HuH-7 (cell line): ENCODE measurements around the gene COQ9.
"Not testable (repeated sequence)": the region's sequence is repeated elsewhere in the genome, so short reads cannot be mapped to it uniquely, and the experiment has no call there.

Source experiments
- DNase-seq: peaks from one replicate; pipeline ENCODE4 v3.0.0; 2011; ENCODE audit warnings: low spot score

Gene COQ9, protein sequence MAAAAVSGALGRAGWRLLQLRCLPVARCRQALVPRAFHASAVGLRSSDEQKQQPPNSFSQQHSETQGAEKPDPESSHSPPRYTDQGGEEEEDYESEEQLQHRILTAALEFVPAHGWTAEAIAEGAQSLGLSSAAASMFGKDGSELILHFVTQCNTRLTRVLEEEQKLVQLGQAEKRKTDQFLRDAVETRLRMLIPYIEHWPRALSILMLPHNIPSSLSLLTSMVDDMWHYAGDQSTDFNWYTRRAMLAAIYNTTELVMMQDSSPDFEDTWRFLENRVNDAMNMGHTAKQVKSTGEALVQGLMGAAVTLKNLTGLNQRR

GRCh38 chr16:57447186-57447962 lies at the start of gene COQ9, which contains the start of gene CIAPIN1:
TSS of gene COQ9 (plus strand) at chr16:57447479. CDS start at chr16:57447506, 27 bp downstream.
TSS of gene CIAPIN1 (minus strand) at chr16:57447385. CDS start at chr16:57440928, 6,457 bp downstream.
- peak; percentile 79 for DNase-seq

DNA sequence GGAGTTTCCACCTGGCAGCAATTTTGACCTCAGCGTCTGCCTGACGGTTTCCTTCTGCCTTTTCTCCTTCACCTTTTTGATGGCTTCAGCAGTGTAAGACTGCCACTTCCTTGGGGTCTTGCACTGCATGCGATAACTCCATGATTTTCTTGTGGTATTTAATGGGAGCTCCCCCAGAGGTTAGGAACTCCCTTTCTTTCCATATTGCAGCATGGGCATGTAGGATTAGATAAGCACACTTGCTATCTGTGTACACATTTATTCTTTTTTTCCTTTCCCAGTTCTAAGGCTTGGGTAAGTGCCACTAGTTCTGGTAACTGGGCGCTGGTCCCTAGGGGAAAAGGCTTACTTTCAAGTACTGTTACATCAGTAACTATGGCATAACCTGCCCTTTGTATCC lies 49.8 kb upstream of the COQ9 start:
- DNase-seq, result not testable (repeated sequence)

DNA sequence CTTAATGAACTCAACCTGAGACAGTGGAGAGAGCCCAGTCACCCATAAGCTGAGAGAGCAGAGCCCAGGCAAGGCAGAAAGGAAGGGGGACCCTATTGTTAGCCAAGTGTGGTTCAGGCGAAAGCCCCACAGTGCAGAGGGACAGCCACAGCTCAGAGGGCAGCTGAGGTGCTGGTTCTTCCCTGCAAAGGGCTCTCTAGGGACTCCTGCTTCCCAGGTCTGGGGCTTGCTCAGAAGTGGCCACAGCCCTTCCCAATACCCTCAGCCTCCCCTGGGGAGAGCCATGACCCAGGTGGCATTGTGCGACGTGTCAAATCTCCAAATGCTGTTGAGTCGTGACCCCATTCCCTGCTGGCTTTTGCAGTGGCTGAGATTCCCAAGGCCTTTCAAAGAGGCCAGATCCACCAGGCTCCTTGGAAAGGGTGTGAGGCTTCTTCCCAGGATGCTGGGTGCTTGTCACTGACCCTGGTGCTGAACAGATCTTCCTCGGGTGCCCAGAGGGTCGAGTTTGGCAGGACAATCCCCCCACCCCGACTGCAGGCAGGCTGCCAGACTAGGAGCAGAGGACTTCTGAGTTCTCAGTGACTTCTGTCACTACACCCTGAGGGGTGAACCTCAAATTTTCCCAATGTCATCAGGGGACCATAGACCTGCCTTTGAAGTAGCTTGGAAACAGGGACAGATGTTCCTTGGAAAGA lies 45.2 kb upstream of the COQ9 start:
- DNase-seq, result no peak

DNA sequence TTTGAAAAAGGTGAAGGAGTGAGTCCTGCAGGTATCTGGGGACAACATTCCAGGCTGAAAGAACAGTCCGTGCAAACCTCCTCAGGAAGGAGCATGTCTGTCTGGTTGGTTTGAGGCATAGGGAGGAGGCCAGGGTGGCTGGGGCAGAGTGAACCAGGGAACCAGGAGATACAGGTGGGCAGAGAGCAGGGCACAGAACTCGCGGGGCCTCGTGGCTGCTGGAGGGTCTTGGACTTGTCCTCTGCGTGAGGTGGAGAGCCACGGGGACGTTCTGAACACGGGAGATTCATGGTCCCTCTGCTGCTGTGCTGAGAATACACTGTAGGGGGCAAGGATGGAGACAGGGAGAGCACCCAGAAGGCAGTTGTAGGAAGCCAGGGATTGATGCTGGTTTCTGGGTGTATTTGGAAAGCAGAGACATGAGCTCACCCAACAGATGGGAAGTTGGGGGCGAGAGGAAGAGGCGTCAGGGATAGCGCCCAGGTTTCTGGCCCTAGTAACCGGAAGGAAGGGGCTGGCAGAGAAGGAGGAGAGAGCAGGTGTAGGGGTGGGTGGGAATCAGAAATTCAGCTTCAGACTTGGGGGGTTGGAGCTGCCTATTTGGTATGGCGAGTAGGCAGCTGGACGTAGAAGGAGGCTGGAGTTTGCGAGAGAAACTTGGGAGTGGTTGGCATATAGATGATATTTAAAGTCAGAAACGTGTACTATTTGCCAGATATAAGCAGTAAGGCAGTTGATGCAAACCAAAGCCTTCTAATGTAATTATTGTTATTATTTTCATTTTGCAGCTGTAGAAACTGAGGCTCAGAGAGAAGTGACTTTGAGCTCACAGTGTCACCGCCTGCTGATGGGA lies 43.1 kb upstream of the COQ9 start, which contains the start of gene CCL17:
Gene CCL17 (plus strand): TSS at position 803 of the 853 bp plus-strand sequence. CDS start 9,166 bp downstream, outside the sequence.
- DNase-seq, result no peak

DNA sequence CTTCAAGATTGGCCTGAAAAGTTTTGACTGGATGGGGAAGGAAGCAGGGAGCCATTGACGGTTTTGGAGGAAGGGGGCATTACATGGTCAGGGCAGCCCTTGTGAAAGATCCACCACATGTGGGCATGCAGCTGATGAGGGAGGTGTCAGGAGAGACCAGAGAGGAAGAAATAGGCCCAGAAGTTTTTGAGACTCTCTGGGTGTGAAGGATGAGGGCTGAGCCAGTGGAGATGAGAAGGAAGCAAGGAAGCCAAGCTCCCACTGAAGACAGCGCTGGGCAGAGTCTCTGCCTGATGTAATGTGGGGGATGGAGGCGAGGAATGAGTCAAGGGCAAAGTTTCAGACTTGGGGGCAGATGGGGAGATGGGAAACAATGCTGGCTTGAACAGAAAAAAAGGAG lies 42.2 kb upstream of the COQ9 start:
- no peak for DNase-seq

DNA sequence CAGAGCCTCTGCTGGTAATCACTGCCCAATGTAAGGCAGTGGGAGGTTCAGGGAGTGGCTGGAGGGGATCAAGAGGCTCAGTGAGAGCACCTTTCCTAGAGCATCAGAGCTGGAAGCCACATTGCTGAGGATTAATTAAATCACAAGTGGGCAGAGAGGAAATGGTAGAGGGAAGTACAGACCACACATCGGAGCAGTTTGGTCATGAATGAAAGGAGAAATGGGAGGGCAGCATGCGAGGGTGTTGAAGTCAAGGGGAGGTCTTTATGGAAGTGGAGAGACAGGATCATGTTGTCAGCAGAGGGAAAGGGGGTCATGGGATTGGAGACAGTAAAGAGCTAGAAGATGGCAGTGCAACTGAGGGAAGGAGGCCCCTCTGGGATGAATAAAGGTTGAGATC lies 40.4 kb upstream of the COQ9 start:
- DNase-seq, result no peak

- DNase-seq, result no peak
These were observed 39.5 kb upstream of the COQ9 start for GRCh38 chr16:57407521-57408353.

DNA sequence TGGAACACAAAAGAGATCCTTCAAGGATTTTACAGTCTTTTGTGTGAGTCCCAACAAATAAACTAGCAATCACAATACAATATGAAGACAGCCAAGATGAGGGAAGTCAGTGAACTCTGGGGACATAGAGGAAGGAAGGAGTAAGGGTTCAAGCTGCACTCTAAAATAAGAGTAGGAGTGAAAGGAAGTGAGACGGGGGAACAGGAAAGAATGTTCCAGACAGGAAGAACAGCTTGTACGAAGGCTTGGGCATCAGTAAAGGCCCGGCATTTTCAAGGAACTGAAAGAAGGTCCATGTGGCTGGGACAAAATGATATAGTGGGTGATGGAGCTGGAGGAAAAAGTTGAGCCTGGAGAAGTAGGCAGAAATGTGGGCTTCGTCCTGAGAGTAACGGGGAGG lies 38.2 kb upstream of the COQ9 start:
- no peak for DNase-seq

DNA sequence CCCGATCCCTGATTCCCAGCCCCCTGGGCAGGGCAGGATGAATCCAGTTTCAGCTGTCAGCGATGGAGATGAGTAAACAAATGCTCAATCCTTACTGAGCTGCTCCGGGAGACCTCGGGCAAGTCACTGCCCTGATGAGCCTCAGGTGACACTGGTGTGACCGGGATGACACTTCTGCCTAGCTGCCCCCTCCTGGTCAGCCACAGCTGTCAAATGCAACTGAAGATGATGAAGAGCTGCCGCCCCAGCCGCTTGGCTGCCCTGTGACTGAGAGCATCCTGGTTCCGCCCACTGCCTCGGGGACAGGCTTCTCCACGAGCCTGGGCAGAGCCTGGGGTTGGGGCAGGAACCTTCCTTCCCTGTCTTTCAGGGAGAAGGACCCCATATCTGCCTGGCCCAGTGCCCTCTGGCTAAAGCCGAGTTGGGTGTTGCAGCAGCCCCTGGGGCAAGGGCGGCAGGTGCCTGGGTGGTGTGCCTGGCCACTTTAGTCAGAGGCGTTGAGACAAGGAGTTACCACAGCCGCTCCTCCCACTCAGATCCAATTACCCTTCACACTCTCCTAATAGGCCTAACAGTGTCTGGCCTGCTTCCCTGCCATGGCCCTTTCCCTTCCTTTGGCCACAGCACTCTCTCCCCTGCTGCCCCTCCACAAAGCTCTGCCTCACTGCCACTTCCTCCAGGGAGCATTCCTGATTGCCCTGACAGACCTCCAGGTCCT lies 37.2 kb upstream of the COQ9 start:
- no peak for DNase-seq

DNA sequence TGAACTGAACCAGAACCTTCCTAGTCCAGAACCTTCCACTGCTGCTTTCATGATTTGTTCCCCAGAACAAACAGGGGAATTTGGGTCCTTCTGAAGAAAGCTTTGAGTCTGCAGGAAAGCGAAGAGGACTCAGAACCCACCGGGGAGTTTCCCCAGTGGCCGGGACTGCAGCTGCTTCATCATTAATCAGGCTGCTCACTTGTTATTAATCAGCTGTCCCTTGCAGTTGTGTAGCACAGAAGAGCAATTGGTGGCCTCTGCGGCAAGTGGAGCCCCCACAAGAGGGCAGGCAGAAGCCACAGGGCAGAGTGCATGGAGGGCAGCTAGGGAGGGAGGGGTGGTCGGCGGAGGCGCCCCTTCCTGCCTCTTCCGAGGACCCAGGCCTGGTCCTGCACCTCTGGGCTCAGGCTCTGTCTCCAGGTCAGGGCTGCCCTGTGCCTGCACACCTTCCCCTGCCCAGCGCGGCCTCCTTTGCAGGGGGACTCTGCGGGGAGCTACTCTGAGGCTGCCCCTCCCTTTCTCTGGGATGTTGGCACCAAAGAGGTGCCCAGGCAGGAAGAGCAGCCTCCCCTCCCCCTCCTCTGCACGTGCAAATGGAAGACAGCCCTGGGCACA lies 35.8 kb upstream of the COQ9 start:
- DNase-seq, result no peak

GRCh38 chr16:57412584-57412983 lies 34.7 kb upstream of the COQ9 start:
- no peak for DNase-seq

DNA sequence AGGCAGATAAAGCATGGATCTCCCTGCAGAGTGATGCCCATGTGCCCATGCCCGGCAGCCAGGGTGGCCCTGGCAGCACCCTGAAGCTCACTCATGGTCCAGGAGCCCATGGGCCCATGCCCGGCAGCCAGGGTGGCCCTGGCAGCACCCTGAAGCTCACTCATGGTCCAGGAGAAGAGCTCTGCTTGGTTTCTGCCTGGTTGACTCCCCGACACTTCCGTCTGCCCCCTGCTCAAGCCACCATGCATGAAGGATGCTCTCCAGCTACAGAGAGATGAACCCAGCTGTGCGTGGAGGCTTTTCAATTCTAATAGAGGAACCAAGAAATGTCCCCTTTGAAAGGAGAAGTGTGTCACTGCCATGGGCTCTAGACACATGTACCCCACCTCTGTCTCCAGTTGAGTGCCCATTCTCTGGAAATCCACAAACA lies 34.0 kb upstream of the COQ9 start:
- no peak for DNase-seq

GRCh38 chr16:57413733-57414132 lies 33.5 kb upstream of the COQ9 start:
- no peak for DNase-seq

DNA sequence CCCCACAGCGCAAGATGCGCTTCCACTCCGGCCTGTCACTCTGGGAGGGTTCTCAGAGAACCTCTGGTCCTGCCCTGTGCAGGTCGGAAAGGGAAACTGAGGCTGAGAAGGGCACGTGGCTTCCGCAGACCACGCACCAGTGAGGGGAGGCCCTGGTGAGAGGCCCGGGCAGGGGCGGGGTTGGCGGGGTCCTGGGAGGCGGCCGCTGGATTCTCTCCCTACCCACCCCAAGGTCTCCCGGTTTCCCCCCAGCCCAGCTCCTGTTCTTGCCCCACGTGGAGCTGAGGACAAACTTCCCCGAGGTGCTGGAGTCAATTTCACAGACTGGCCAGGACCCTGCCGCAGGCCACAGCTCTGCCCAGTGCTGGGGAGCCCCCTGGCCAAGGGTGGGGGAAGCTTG lies 31.2 kb upstream of the COQ9 start:
- DNase-seq, result no peak

DNA sequence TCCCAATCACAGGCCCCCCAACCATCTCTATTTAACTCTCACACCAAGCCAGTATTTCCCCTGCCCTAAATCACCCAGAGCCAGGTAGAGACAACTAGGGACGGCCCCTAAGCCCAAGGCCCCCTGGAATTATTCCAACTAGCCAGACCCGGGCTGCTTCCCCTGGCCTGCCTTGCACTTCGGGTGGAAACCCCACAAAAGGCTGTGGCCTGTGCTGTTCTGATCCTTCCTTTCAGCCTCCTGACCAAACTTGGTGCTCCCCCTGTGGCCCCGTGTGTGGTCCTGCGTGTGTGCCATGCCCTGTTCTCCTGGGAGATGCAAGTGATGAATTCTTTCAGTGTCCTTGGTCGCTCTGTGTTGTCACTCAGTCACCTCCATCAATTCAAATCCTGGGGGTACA lies 27.8 kb upstream of the COQ9 start:
- DNase-seq, result no peak

DNA sequence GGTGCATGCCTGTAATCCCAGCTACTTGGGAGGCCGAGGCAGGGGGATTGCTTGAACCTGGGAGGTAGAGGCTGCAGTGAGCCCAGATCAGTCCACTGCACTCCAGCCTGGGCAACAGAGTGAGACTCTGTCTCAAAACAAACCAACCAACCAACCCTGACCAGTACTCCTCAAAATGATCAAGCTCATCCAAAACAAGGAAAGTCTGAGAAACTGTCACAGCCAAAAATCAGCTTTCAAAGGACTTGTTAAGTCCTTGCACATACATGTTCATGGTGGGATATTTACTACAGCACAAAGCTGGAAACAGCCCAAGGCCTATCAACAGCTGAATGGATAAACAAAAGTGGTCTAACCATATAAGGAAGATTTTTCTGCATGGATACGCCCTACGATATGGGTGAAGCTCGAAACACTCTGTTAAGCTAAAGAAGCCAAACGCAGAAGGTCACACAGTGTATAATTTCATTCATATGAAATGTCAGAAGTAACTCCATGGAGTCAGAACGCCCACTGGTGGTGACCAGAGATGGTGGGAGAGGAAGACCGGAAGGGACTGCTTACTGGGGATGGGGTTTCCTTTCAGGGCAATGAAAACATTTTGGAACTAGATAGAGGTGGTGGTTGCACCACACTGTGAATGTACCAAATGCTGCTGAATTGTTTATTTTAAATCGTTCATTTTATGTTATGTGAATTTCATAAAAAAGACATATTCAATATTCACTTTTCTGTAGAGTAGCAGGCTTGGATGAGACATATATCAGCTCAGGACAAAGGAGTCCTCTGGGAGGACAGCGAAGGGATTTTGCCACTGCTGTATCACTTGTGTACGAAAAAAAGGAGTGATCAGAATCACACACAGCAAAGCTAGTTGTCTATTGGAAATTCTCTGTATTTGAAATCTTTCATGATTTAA lies 25.0 kb upstream of the COQ9 start:
- DNase-seq, result peak; percentile 52

GRCh38 chr16:57423152-57423551 lies 24.1 kb upstream of the COQ9 start:
- no peak for DNase-seq

- no peak for DNase-seq
These were observed 22.7 kb upstream of the COQ9 start for GRCh38 chr16:57424583-57424982.

- DNase-seq, result no peak
These were observed 20.9 kb upstream of the COQ9 start for GRCh38 chr16:57426356-57426755.
